B cell (primary cell): Measurements from ENCODE around the gene PMF1.

Source experiments
- CTCF ChIP-seq: fragments of 200-600 bp; IDR thresholded peaks from one replicate; pipeline ENCODE4 v1.8.0; 2022; ENCODE audit warnings: antibody characterized with exemption, mild to moderate bottlenecking
- EZH2 ChIP-seq: IDR thresholded peaks from 2 replicates; pipeline ENCODE4 v1.6.1; 2012; ENCODE audit warnings: borderline replicate concordance, low read depth, mild to moderate bottlenecking, moderate library complexity, low read length; ENCODE audit not compliant: insufficient read depth, poor library complexity, severe bottlenecking

- TF ChIP-seq CTCF (no peak), EZH2 (no peak)
Observed at GRCh38 chr1:156260896-156261295, 48.1 kb downstream of the PMF1 start.
